ENCODE results near the gene COL13A1.

COL13A1 gene

GRCh38 chr10:69898941-69899340, 97.2 kb downstream of the COL13A1 start:
- ATAC-seq: no peak
- no peak for TF ChIP-seq ZFP3 (CRISPR knock-in tag; IDR thresholded peaks at IDR 0.05)
- no peak for TF ChIP-seq ESRRG (CRISPR knock-in tag; IDR thresholded peaks at IDR 0.05)
- no peak for TF ChIP-seq ISL1 (CRISPR knock-in tag; IDR thresholded peaks at IDR 0.05)

GRCh38 chr10:69899727-69900595, 98.3 kb downstream of the COL13A1 start:
- TF ChIP-seq PATZ1 (CRISPR knock-in tag; IDR thresholded peaks at IDR 0.05; ENCODE audit: borderline replicate concordance) (no peak), ISL1 (CRISPR knock-in tag; IDR thresholded peaks at IDR 0.05) (no peak), POU6F1 (CRISPR knock-in tag; IDR thresholded peaks at IDR 0.05; ENCODE audit: borderline replicate concordance, low read depth) (no peak), TSHZ2 (CRISPR knock-in tag; IDR thresholded peaks at IDR 0.05) (no peak), OSR1 (CRISPR knock-in tag; IDR thresholded peaks at IDR 0.05) (no peak), PPARA (CRISPR knock-in tag; IDR thresholded peaks at IDR 0.05; ENCODE audit: borderline replicate concordance) (no peak)
- ATAC-seq: no peak

GRCh38 chr10:69901022-69901421, 99.3 kb downstream of the COL13A1 start:
- no peak for ATAC-seq
- no peak for TF ChIP-seq TCF4 (CRISPR knock-in tag; IDR thresholded peaks at IDR 0.05; ENCODE audit: borderline replicate concordance)
- no peak for TF ChIP-seq ZC3H10 (CRISPR knock-in tag; IDR thresholded peaks at IDR 0.05)
- no peak for TF ChIP-seq CSRNP3 (CRISPR knock-in tag; IDR thresholded peaks at IDR 0.05)
- no peak for TF ChIP-seq POU6F1 (CRISPR knock-in tag; IDR thresholded peaks at IDR 0.05; ENCODE audit: borderline replicate concordance, low read depth)
- no peak for TF ChIP-seq PPARA (CRISPR knock-in tag; IDR thresholded peaks at IDR 0.05; ENCODE audit: borderline replicate concordance)
- no peak for TF ChIP-seq PATZ1 (CRISPR knock-in tag; IDR thresholded peaks at IDR 0.05; ENCODE audit: borderline replicate concordance)
- TF ChIP-seq ARNTL (CRISPR knock-in tag; IDR thresholded peaks at IDR 0.05; ENCODE audit: borderline replicate concordance, low read depth): no peak
- no peak for TF ChIP-seq CREB5 (CRISPR knock-in tag; IDR thresholded peaks at IDR 0.05; ENCODE audit: low read depth)
- no peak for TF ChIP-seq ZNF70 (CRISPR knock-in tag; IDR thresholded peaks at IDR 0.05)
- TF ChIP-seq ZFP30 (CRISPR knock-in tag; IDR thresholded peaks at IDR 0.05): no peak
- no peak for TF ChIP-seq OSR1 (CRISPR knock-in tag; IDR thresholded peaks at IDR 0.05)
- TF ChIP-seq RARB (CRISPR knock-in tag; IDR thresholded peaks at IDR 0.05): no peak

Measured in SK-N-SH treated with all-trans-retinoic acid at 6 μM for 48 hours (cell line).